Measurements from ENCODE around the gene TBC1D2.

GRCh38 chr9:98227883-98228282, 27.6 kb downstream of the TBC1D2 start:
- TF ChIP-seq, protein P1, sequence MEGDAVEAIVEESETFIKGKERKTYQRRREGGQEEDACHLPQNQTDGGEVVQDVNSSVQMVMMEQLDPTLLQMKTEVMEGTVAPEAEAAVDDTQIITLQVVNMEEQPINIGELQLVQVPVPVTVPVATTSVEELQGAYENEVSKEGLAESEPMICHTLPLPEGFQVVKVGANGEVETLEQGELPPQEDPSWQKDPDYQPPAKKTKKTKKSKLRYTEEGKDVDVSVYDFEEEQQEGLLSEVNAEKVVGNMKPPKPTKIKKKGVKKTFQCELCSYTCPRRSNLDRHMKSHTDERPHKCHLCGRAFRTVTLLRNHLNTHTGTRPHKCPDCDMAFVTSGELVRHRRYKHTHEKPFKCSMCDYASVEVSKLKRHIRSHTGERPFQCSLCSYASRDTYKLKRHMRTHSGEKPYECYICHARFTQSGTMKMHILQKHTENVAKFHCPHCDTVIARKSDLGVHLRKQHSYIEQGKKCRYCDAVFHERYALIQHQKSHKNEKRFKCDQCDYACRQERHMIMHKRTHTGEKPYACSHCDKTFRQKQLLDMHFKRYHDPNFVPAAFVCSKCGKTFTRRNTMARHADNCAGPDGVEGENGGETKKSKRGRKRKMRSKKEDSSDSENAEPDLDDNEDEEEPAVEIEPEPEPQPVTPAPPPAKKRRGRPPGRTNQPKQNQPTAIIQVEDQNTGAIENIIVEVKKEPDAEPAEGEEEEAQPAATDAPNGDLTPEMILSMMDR (IDR thresholded peaks at IDR 0.05; ENCODE audit: insufficient read depth, low read length): no peak
- TF ChIP-seq GABPA (IDR thresholded peaks at IDR 0.05; ENCODE audit: low read depth): no peak
- TF ChIP-seq, protein P2, sequence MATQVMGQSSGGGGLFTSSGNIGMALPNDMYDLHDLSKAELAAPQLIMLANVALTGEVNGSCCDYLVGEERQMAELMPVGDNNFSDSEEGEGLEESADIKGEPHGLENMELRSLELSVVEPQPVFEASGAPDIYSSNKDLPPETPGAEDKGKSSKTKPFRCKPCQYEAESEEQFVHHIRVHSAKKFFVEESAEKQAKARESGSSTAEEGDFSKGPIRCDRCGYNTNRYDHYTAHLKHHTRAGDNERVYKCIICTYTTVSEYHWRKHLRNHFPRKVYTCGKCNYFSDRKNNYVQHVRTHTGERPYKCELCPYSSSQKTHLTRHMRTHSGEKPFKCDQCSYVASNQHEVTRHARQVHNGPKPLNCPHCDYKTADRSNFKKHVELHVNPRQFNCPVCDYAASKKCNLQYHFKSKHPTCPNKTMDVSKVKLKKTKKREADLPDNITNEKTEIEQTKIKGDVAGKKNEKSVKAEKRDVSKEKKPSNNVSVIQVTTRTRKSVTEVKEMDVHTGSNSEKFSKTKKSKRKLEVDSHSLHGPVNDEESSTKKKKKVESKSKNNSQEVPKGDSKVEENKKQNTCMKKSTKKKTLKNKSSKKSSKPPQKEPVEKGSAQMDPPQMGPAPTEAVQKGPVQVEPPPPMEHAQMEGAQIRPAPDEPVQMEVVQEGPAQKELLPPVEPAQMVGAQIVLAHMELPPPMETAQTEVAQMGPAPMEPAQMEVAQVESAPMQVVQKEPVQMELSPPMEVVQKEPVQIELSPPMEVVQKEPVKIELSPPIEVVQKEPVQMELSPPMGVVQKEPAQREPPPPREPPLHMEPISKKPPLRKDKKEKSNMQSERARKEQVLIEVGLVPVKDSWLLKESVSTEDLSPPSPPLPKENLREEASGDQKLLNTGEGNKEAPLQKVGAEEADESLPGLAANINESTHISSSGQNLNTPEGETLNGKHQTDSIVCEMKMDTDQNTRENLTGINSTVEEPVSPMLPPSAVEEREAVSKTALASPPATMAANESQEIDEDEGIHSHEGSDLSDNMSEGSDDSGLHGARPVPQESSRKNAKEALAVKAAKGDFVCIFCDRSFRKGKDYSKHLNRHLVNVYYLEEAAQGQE (IDR thresholded peaks at IDR 0.05; ENCODE audit: insufficient replicate concordance, low read depth): no peak

Measured in HL-60 (cell line).